ENCODE results near the gene PPP1R12C. TPM values are rescaled to one million over a fixed set of nuclear protein-coding genes. Genes with fewer than 3 reads are reported as not detected.

The PPP1R12C gene
- total and polyA plus RNA-seq, 4 donors = 20.4 to 128 (median 89.5) TPM

GRCh38 chr19:55084416-55084815 lies 33.0 kb downstream of the PPP1R12C start:
- H3K27ac ChIP-seq (ENCODE audit: low read depth, low read length) = no peak overlapping the region
- H3K27me3 ChIP-seq (ENCODE audit: control insufficient read depth, insufficient read depth, low read length) = peaks cover 71% of the 10 kb centered on the region
- no peak for DNase-seq (ENCODE audit: low read depth in 4 of 6, low spot score in 6 of 6)
- peaks cover 2% of the 10 kb centered on the region for H3K36me3 ChIP-seq (ENCODE audit: control insufficient read depth, insufficient read depth, low read length)
- no peaks in the 10 kb centered on the region for H3K9me3 ChIP-seq (ENCODE audit: control insufficient read depth, insufficient read depth, low read length)
- no peak overlapping the region for H3K4me3 ChIP-seq (ENCODE audit: low read depth, low read length)
- H3K4me1 ChIP-seq (ENCODE audit: control insufficient read depth, insufficient read depth, low read length) = peaks cover 69% of the 10 kb centered on the region
- 64% methylated on average over 10 of the region's 10 CpGs for WGBS (ENCODE audit: insufficient coverage)

GRCh38 chr19:55083004-55083850 lies 34.2 kb downstream of the PPP1R12C start:
- no peaks in the 10 kb centered on the region for H3K36me3 ChIP-seq (ENCODE audit: control insufficient read depth, insufficient read depth, low read length)
- no peaks in the 10 kb centered on the region for H3K9me3 ChIP-seq (ENCODE audit: control insufficient read depth, insufficient read depth, low read length)
- H3K27ac ChIP-seq (ENCODE audit: low read depth, low read length) = no peak overlapping the region
- H3K4me3 ChIP-seq (ENCODE audit: low read depth, low read length) = no peak overlapping the region
- H3K4me1 ChIP-seq (ENCODE audit: control insufficient read depth, insufficient read depth, low read length) = peaks cover 62% of the 10 kb centered on the region
- DNase-seq (ENCODE audit: low read depth in 4 of 6, low spot score in 6 of 6) = no peak
- 27% methylated on average over 42 of the region's 42 CpGs for WGBS (ENCODE audit: insufficient coverage)
- peaks cover 77% of the 10 kb centered on the region for H3K27me3 ChIP-seq (ENCODE audit: control insufficient read depth, insufficient read depth, low read length)

DNA sequence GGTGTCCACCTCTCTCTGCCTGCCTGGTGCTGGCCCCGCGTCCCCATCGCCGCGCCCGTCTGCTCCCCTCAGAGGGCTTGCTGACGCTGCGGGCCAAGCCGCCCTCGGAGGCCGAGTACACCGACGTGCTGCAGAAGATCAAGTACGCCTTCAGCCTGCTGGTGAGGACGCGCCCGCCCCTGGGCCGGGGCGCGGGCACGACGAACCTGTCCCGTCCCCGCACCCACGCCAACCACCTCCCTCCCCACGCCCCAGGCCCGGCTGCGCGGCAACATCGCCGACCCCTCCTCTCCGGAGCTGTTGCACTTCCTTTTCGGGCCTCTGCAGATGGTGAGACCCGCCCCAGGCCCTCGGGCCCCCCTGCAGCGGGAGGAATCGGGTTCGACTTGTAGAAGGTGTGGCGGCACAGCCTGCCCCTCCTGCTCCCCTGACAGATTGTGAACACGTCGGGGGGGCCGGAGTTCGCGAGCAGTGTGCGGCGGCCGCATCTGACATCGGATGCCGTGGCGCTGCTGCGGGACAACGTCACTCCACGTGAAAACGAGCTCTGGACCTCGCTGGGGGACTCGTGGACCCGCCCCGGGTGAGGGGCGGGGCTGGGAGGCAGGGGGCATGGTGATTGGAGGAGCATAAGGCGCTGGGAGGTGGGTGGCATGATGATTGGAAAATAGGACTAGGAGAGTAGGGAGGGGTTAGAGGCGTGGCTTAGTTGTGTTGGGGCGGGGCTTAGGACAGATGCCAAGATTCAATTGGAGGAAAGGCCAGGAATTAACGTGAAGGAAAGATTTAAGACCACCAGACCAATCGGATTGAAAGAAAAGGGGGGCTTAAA lies 35.2 kb downstream of the PPP1R12C start:
- peaks cover 77% of the 10 kb centered on the region for H3K27me3 ChIP-seq (ENCODE audit: control insufficient read depth, insufficient read depth, low read length)
- no peaks in the 10 kb centered on the region for H3K36me3 ChIP-seq (ENCODE audit: control insufficient read depth, insufficient read depth, low read length)
- WGBS (ENCODE audit: insufficient coverage) = 4% methylated on average over 62 of the region's 64 CpGs
- no peak overlapping the region for H3K27ac ChIP-seq (ENCODE audit: low read depth, low read length)
- peaks cover 52% of the 10 kb centered on the region for H3K4me1 ChIP-seq (ENCODE audit: control insufficient read depth, insufficient read depth, low read length)
- no peak overlapping the region for H3K4me3 ChIP-seq (ENCODE audit: low read depth, low read length)
- H3K9me3 ChIP-seq (ENCODE audit: control insufficient read depth, insufficient read depth, low read length) = no peaks in the 10 kb centered on the region
- DNase-seq (ENCODE audit: low read depth in 4 of 6, low spot score in 6 of 6) = peak in 4 of 6 donors; percentile 48 to 95 (median 70)

GRCh38 chr19:55081770-55082019 lies 35.7 kb downstream of the PPP1R12C start:
- Histone ChIP-seq H3K36me3 (ENCODE audit: control insufficient read depth, insufficient read depth, low read length) (no peaks in the 10 kb centered on the region), H3K4me1 (ENCODE audit: control insufficient read depth, insufficient read depth, low read length) (peaks cover 47% of the 10 kb centered on the region), H3K27ac (ENCODE audit: low read depth, low read length) (no peak overlapping the region), H3K9me3 (ENCODE audit: control insufficient read depth, insufficient read depth, low read length) (no peaks in the 10 kb centered on the region), H3K4me3 (ENCODE audit: low read depth, low read length) (no peak overlapping the region), H3K27me3 (ENCODE audit: control insufficient read depth, insufficient read depth, low read length) (peaks cover 80% of the 10 kb centered on the region)
- 4% methylated on average over 22 of the region's 22 CpGs for WGBS (ENCODE audit: insufficient coverage)
- no peak for DNase-seq (ENCODE audit: low read depth in 4 of 6, low spot score in 6 of 6)

GRCh38 chr19:55080968-55081769 lies 36.3 kb downstream of the PPP1R12C start:
- peak overlapping the region; percentile 3 for H3K4me3 ChIP-seq (ENCODE audit: low read depth, low read length)
- H3K27ac ChIP-seq (ENCODE audit: low read depth, low read length) = no peak overlapping the region
- peak in 2 of 6 donors; percentile 61 to 62 for DNase-seq (ENCODE audit: low read depth in 4 of 6, low spot score in 6 of 6)
- no peaks in the 10 kb centered on the region for H3K36me3 ChIP-seq (ENCODE audit: control insufficient read depth, insufficient read depth, low read length)
- WGBS (ENCODE audit: insufficient coverage) = under 1% methylated on average over 55 of the region's 60 CpGs
- no peaks in the 10 kb centered on the region for H3K9me3 ChIP-seq (ENCODE audit: control insufficient read depth, insufficient read depth, low read length)
- H3K4me1 ChIP-seq (ENCODE audit: control insufficient read depth, insufficient read depth, low read length) = peaks cover 42% of the 10 kb centered on the region
- H3K27me3 ChIP-seq (ENCODE audit: control insufficient read depth, insufficient read depth, low read length) = peaks cover 80% of the 10 kb centered on the region

- Histone ChIP-seq H3K27ac (ENCODE audit: low read depth, low read length) (no peak overlapping the region), H3K4me3 (ENCODE audit: low read depth, low read length) (peak overlapping the region; percentile 3), H3K9me3 (ENCODE audit: control insufficient read depth, insufficient read depth, low read length) (no peaks in the 10 kb centered on the region), H3K36me3 (ENCODE audit: control insufficient read depth, insufficient read depth, low read length) (no peaks in the 10 kb centered on the region), H3K4me1 (ENCODE audit: control insufficient read depth, insufficient read depth, low read length) (peaks cover 36% of the 10 kb centered on the region), H3K27me3 (ENCODE audit: control insufficient read depth, insufficient read depth, low read length) (peaks cover 80% of the 10 kb centered on the region)
- WGBS (ENCODE audit: insufficient coverage) = 3% methylated on average over 55 of the region's 55 CpGs
- peak in 2 of 6 donors; percentile 63 to 70 for DNase-seq (ENCODE audit: low read depth in 4 of 6, low spot score in 6 of 6)
Measured at GRCh38 chr19:55080121-55080967, 37.1 kb downstream of the PPP1R12C start.

- WGBS (ENCODE audit: insufficient coverage) = 74% methylated on average over 19 of the region's 19 CpGs
- no peaks in the 10 kb centered on the region for H3K36me3 ChIP-seq (ENCODE audit: control insufficient read depth, insufficient read depth, low read length)
- H3K9me3 ChIP-seq (ENCODE audit: control insufficient read depth, insufficient read depth, low read length) = no peaks in the 10 kb centered on the region
- peaks cover 72% of the 10 kb centered on the region for H3K27me3 ChIP-seq (ENCODE audit: control insufficient read depth, insufficient read depth, low read length)
- H3K4me3 ChIP-seq (ENCODE audit: low read depth, low read length) = no peak overlapping the region
- no peak overlapping the region for H3K27ac ChIP-seq (ENCODE audit: low read depth, low read length)
- DNase-seq (ENCODE audit: low read depth in 4 of 6, low spot score in 6 of 6) = no peak
- peaks cover 36% of the 10 kb centered on the region for H3K4me1 ChIP-seq (ENCODE audit: control insufficient read depth, insufficient read depth, low read length)
Measured at GRCh38 chr19:55079400-55080038, 37.9 kb downstream of the PPP1R12C start.

- H3K27ac ChIP-seq (ENCODE audit: low read depth, low read length) = no peak overlapping the region
- H3K4me1 ChIP-seq (ENCODE audit: control insufficient read depth, insufficient read depth, low read length) = peaks cover 36% of the 10 kb centered on the region
- no peaks in the 10 kb centered on the region for H3K36me3 ChIP-seq (ENCODE audit: control insufficient read depth, insufficient read depth, low read length)
- H3K9me3 ChIP-seq (ENCODE audit: control insufficient read depth, insufficient read depth, low read length) = no peaks in the 10 kb centered on the region
- H3K4me3 ChIP-seq (ENCODE audit: low read depth, low read length) = no peak overlapping the region
- no peak for DNase-seq (ENCODE audit: low read depth in 4 of 6, low spot score in 6 of 6)
- WGBS (ENCODE audit: insufficient coverage) = 90% methylated on average over 4 of the region's 5 CpGs
- H3K27me3 ChIP-seq (ENCODE audit: control insufficient read depth, insufficient read depth, low read length) = peaks cover 67% of the 10 kb centered on the region
Measured at GRCh38 chr19:55078996-55079395, 38.4 kb downstream of the PPP1R12C start.
